ENCODE measurements around the gene PCDHB13. TPM values are rescaled to one million over a fixed set of nuclear protein-coding genes. Genes with fewer than 3 reads are reported as not detected.
"Not testable (repeated sequence)": the region's sequence is repeated elsewhere in the genome, so short reads cannot be mapped to it uniquely, and the experiment has no call there.

The PCDHB13 gene
- total RNA-seq, 1 experiment from 2014 or later: not detected

- DNase-seq (ENCODE audit: low spot score); in situ Hi-C loops (cut with HindIII; ENCODE audit: low sequenced_read_pairs): not testable (repeated sequence)
Measured at GRCh38 chr5:141247434-141247833, 33.7 kb downstream of the PCDHB13 start.

DNA sequence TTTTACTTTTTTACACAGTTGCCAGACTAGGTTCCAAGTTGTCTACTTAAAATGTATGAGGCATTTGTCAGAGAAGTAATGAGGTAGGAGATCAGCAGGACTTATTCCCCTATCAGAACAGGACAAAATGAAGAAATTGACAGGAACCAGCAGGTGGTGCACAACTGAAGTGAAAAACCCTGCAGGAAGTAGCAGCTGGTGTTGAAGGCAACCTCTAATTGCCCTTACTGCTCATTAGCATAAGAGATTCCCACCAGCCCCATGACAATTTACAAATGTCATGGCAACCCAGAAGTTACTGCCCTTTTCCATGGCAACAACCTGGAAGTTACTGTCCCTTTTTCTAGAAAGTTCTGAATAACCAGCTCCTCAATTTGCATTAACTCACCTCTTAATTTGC is 36.9 kb downstream of the PCDHB13 start:
- in situ Hi-C loops (cut with HindIII; ENCODE audit: low sequenced_read_pairs): no loop called here
- no peak for DNase-seq (ENCODE audit: low spot score)

GRCh38 chr5:141258464-141258863 is 44.7 kb downstream of the PCDHB13 start:
- in situ Hi-C loops (cut with HindIII; ENCODE audit: low sequenced_read_pairs): no loop called here
- no peak for DNase-seq (ENCODE audit: low spot score)

DNA sequence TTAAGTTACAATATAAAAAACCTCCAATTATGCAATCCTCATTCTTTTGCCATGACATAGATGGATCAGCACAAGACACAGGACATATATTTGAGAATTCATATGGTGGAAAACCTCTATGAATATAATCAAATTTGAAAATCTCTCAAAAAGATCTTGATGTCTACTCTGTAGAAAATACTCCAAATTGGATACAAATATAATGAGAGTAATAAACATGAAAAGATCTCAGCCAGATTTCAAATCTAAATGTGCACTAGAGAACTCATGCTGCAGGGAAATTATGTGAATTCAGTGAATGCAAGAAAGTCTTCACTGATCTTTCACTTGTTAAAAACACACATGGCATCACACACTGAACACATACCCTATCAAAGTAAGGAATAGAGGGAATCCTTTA is 45.2 kb downstream of the PCDHB13 start:
- in situ Hi-C loops (cut with HindIII; ENCODE audit: low sequenced_read_pairs): no loop called here
- DNase-seq (ENCODE audit: low spot score): no peak

DNA sequence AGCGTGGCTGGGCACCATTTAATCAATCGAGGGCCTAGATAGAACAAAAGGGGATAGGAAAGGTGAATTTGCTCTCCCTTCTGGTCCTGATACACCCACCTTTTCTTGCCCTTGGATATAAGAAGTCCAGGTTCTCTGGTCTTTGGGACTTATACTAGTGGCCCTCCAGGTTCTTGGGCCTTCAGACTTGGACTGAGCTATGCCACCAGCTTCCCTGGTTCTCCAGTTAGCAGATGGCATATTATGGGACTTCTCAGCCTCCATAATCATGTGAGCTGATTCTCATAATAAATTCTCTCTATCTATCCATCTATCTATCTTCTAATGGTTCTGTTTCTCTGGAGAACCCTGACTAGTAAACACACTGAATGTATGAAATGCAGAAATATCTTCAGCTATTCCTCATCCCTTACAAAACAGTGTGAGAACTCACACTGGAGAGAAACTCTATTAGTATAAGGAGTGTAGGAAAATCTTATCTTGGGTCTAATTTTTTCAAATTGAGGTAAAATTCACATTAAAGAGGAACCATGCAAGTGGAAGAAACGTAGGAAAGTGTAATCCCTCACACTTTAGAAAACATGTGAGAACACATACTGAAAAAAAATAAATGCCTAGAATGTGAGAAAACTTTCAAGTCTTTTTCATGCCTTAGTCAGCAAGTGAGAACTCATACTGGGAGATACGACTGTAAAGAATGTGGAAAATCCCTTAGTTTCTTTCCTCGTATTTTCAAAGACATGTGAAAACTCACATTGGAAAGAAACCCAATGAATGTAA is 46.9 kb downstream of the PCDHB13 start:
- DNase-seq (ENCODE audit: low spot score): no peak
- in situ Hi-C loops (cut with HindIII; ENCODE audit: low sequenced_read_pairs): no loop called here

- in situ Hi-C loops (cut with HindIII; ENCODE audit: low sequenced_read_pairs): no loop called here
- DNase-seq (ENCODE audit: low spot score): no peak
Measured at GRCh38 chr5:141261238-141261546, 47.5 kb downstream of the PCDHB13 start.

Other genes with a start within 250 kb of the PCDHB13 start
- 7.8 and 8.0 TPM in 2 replicates for gene PCDHAC2, start 247.4 kb upstream of the PCDHB13 start, total RNA-seq (2014; rRNA removed; shearing (Covaris generic))
- gene PCDHB1, start 162.5 kb upstream of the PCDHB13 start, total RNA-seq (2014; rRNA removed; shearing (Covaris generic)): not detected in 2 replicates
- gene PCDHB2, start 119.3 kb upstream of the PCDHB13 start, total RNA-seq (2014; rRNA removed; shearing (Covaris generic)): 11.6 and 17.6 TPM in 2 replicates
- 0.92 and 2.4 TPM in 2 replicates for gene PCDHB3, start 113.4 kb upstream of the PCDHB13 start, total RNA-seq (2014; rRNA removed; shearing (Covaris generic))
- 0.06 TPM in 1 of 2 replicates, not detected in the other for gene PCDHB4, start 92.1 kb upstream of the PCDHB13 start, total RNA-seq (2014; rRNA removed; shearing (Covaris generic))
- gene PCDHB5, start 78.7 kb upstream of the PCDHB13 start, total RNA-seq (2014; rRNA removed; shearing (Covaris generic)): not detected in 2 replicates
- gene PCDHB6, start 63.9 kb upstream of the PCDHB13 start, total RNA-seq (2014; rRNA removed; shearing (Covaris generic)): not detected in 2 replicates
- gene PCDHB7, start 41.3 kb upstream of the PCDHB13 start, total RNA-seq (2014; rRNA removed; shearing (Covaris generic)): not detected in 2 replicates
- 0.10 TPM in 1 of 2 replicates, not detected in the other for gene PCDHB8, start 36.1 kb upstream of the PCDHB13 start, total RNA-seq (2014; rRNA removed; shearing (Covaris generic))
- 0.25 and 1.3 TPM in 2 replicates for gene PCDHB16, start 31.5 kb upstream of the PCDHB13 start, total RNA-seq (2014; rRNA removed; shearing (Covaris generic))
- 0.18 and 7.3 TPM in 2 replicates for gene PCDHB9, start 26.8 kb upstream of the PCDHB13 start, total RNA-seq (2014; rRNA removed; shearing (Covaris generic))
- gene PCDHB10, start 21.6 kb upstream of the PCDHB13 start, total RNA-seq (2014; rRNA removed; shearing (Covaris generic)): 0.44 TPM in 1 of 2 replicates, not detected in the other
- gene PCDHB11, start 14.3 kb upstream of the PCDHB13 start, total RNA-seq (2014; rRNA removed; shearing (Covaris generic)): 0.10 and 1.4 TPM in 2 replicates
- gene PCDHB12, start 5.2 kb upstream of the PCDHB13 start, total RNA-seq (2014; rRNA removed; shearing (Covaris generic)): not detected in 2 replicates
- gene PCDHB14, start 9.4 kb downstream of the PCDHB13 start, total RNA-seq (2014; rRNA removed; shearing (Covaris generic)): 0.27 and 0.55 TPM in 2 replicates
- not detected in 2 replicates for gene PCDHB15, start 31.5 kb downstream of the PCDHB13 start, total RNA-seq (2014; rRNA removed; shearing (Covaris generic))
- gene SLC25A2, start 90.1 kb downstream of the PCDHB13 start, total RNA-seq (2014; rRNA removed; shearing (Covaris generic)): not detected in 2 replicates
- 131 and 164 TPM in 2 replicates for gene TAF7, start 106.9 kb downstream of the PCDHB13 start, total RNA-seq (2014; rRNA removed; shearing (Covaris generic))
- not detected in 2 replicates for gene PCDHGA1, start 116.6 kb downstream of the PCDHB13 start, total RNA-seq (2014; rRNA removed; shearing (Covaris generic))
- not detected in 2 replicates for gene PCDHGA2, start 124.8 kb downstream of the PCDHB13 start, total RNA-seq (2014; rRNA removed; shearing (Covaris generic))
- not detected in 2 replicates for gene PCDHGA3, start 129.9 kb downstream of the PCDHB13 start, total RNA-seq (2014; rRNA removed; shearing (Covaris generic))
- gene PCDHGB1, start 136.2 kb downstream of the PCDHB13 start, total RNA-seq (2014; rRNA removed; shearing (Covaris generic)): not detected in 2 replicates
- gene PCDHGA4, start 141.1 kb downstream of the PCDHB13 start, total RNA-seq (2014; rRNA removed; shearing (Covaris generic)): 0.06 TPM in 1 of 2 replicates, not detected in the other
- gene PCDHGB2, start 146.1 kb downstream of the PCDHB13 start, total RNA-seq (2014; rRNA removed; shearing (Covaris generic)): 0.18 TPM in 1 of 2 replicates, not detected in the other
- gene PCDHGA5, start 150.2 kb downstream of the PCDHB13 start, total RNA-seq (2014; rRNA removed; shearing (Covaris generic)): 0.24 TPM in 1 of 2 replicates, not detected in the other
- not detected in 2 replicates for gene PCDHGB3, start 156.3 kb downstream of the PCDHB13 start, total RNA-seq (2014; rRNA removed; shearing (Covaris generic))
- gene PCDHGA6, start 160.0 kb downstream of the PCDHB13 start, total RNA-seq (2014; rRNA removed; shearing (Covaris generic)): 0.92 TPM in 1 of 2 replicates, not detected in the other
- not detected in 2 replicates for gene PCDHGA7, start 168.8 kb downstream of the PCDHB13 start, total RNA-seq (2014; rRNA removed; shearing (Covaris generic))
- not detected in 2 replicates for gene PCDHGB4, start 173.8 kb downstream of the PCDHB13 start, total RNA-seq (2014; rRNA removed; shearing (Covaris generic))
- gene PCDHGA8, start 178.7 kb downstream of the PCDHB13 start, total RNA-seq (2014; rRNA removed; shearing (Covaris generic)): not detected in 2 replicates
- gene PCDHGB5, start 184.0 kb downstream of the PCDHB13 start, total RNA-seq (2014; rRNA removed; shearing (Covaris generic)): not detected in 2 replicates
- gene PCDHGA9, start 188.9 kb downstream of the PCDHB13 start, total RNA-seq (2014; rRNA removed; shearing (Covaris generic)): not detected in 2 replicates
- not detected in 2 replicates for gene PCDHGB6, start 194.1 kb downstream of the PCDHB13 start, total RNA-seq (2014; rRNA removed; shearing (Covaris generic))
- 0.31 and 0.71 TPM in 2 replicates for gene PCDHGA10, start 199.1 kb downstream of the PCDHB13 start, total RNA-seq (2014; rRNA removed; shearing (Covaris generic))
- gene PCDHGB7, start 203.8 kb downstream of the PCDHB13 start, total RNA-seq (2014; rRNA removed; shearing (Covaris generic)): 0.68 TPM in 1 of 2 replicates, not detected in the other
- gene PCDHGA11, start 207.1 kb downstream of the PCDHB13 start, total RNA-seq (2014; rRNA removed; shearing (Covaris generic)): not detected in 2 replicates
- not detected in 2 replicates for gene PCDHGA12, start 216.6 kb downstream of the PCDHB13 start, total RNA-seq (2014; rRNA removed; shearing (Covaris generic))